GM12872 (cell line): ENCODE data around the gene NFE2.

Source experiments
- CTCF ChIP-seq: IDR thresholded peaks from 3 replicates; pipeline ENCODE4 v1.5.1; 2011; ENCODE audit warnings: low read depth, mild to moderate bottlenecking, low read length, moderate library complexity; ENCODE audit not compliant: insufficient read depth

Gene NFE2

GRCh38 chr12:54282949-54283593 lies 17.7 kb downstream of the NFE2 start:
- TF ChIP-seq CTCF: no peak

GRCh38 chr12:54280468-54281260 lies 20.2 kb downstream of the NFE2 start, which contains the start of gene HNRNPA1:
HNRNPA1 (plus strand) TSS chr12:54280726; CDS start chr12:54280808, 82 bp downstream.
- TF ChIP-seq CTCF: no peak

- TF ChIP-seq CTCF: no peak
Observed at GRCh38 chr12:54279632-54280467, 21.0 kb downstream of the NFE2 start, which contains the start of gene CBX5. CBX5 (minus strand) TSS chr12:54280122; CDS start chr12:54257650, 22,472 bp downstream.

- TF ChIP-seq CTCF: no peak
Observed at GRCh38 chr12:54279227-54279631, 21.6 kb downstream of the NFE2 start.

GRCh38 chr12:54277823-54278276 lies 23.0 kb downstream of the NFE2 start:
- no peak for TF ChIP-seq CTCF

GRCh38 chr12:54276368-54276767 lies 24.4 kb downstream of the NFE2 start:
- no peak for TF ChIP-seq CTCF

- TF ChIP-seq CTCF: no peak
Observed at GRCh38 chr12:54273981-54274380, 26.8 kb downstream of the NFE2 start.
